Measurements from ENCODE around the gene ANKRD34B.
A peak's percentile ranks its signal among the peaks of the same experiment; 100 is the strongest.

Gene ANKRD34B

DNA sequence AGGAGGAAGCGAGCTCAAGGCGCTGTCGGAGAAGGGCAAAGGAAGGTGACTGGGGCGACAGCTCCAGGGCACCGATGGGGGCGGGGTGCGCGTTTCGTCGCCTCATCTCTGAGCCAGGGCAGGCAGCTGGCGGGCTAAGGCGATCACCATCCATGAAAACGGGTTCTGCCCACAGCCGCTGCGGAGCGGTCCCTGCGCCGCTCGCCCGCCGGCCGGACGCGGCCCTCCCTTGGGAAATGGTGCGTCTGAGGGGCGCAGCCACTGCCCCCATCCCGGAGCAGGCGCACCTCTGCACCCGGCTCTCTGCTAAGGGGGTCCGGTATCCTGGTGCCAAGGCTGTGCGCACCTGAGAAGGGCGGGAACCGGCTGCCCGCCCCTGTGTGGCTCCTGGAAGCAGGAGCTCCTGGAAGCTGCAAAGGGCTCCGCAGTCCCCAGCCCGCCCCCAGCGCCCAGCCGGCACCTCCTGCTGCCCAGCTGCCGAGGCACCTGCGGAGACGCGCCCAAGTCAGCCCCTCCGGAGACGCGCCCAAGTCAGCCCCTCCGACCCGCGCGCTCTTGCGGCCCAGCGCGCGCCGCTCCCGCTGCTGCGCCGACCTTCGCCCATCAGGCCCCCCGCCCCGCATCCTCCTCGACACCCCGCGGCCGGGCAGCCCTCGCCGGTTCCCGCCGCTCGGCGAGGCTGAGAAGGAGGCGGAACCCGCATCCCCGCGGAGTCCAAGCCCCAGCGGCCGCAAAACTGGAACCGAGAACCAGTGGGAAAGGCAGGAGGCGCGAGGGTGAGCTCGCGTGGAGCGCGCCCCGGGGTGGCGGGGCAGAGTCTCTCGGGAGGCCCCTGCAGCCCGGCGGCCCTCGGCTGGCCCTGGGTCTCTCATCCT lies 757 bp downstream of the ANKRD34B start:
- DNase-seq: no peak

DNA sequence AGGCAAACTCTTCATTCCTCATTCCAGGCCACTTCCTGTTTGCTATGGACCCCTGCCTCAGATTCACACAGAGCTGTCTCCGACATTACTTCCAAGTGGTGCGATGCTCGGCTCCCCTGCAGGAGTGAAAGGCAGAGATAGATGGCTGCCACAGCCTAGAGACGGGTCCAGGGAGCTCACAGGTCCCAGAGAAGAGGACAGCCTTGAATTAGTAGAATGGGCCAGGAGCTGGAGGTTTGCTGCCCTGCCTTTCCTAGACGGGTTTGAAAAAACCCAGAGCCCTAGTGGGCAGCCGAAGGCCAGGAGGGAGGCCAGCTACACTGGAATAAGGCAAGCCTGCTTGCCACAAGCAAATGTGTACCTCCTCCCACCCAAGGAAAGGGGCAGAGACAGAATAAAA lies 1.8 kb downstream of the ANKRD34B start:
- no peak for DNase-seq

DNA sequence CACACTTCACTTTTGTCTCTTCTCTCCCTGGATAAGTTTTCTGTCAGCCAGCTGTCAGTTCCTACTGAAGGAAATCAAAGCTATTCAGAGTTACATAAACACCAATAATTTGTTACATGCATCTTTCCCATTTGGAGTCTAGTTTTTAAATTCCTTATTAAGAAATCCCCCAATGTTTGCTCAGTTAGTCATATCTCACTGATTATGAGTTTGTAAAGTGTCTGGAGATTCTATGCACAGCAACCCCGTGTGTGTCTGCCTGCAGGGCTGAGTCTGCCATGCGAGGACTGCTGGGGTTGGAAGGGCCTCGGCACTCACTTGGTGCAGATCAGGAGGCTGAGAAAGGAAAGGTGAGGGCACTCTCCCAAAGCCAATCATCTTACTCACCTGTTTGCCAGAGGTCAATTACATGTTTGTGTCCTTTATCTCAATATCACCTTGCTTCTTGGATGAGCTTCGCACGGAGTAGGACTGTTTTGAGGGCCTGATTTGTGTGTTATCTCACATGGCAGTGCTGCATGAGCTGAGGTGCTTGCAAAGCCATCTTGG lies 3.3 kb downstream of the ANKRD34B start:
- DNase-seq: no peak

DNA sequence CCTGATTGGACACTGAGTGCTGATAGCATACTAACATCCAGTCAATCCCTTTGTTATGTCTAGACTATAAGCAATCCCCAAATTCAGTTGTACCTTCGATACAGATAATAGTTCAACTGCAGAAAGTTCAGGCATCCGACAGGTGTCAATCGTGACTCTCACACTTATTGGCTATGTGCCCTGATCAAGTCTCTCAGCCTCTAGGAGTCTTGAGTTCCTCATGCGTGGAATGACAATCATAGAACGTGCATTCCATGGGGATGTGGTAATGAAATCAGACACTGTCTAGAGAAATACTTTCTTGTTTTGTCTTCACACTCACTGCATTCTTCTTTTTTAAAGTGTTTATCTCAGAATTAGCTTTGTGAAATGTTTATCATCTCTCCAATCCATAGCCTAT lies 4.8 kb downstream of the ANKRD34B start:
- DNase-seq: no peak

DNA sequence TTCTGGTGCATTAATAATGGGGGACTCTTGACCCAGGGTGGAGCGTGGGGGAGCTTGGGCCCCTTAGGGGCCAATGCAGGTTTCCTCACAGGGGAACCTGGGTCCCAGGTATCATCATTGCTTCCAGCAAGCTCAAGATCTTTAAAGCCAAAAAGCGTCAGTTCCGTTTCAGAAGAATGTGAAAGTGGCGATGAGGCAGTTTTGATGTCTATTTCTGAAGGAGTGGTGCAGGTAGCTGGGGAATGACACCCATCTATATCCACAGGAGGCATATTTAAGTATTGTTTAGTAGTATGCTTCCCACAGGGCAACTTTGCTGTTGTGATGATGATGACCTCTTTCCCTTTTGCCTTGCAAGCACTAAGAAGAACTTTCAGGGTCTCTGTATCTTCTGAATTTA lies 10.8 kb downstream of the ANKRD34B start:
- no peak for DNase-seq

DNA sequence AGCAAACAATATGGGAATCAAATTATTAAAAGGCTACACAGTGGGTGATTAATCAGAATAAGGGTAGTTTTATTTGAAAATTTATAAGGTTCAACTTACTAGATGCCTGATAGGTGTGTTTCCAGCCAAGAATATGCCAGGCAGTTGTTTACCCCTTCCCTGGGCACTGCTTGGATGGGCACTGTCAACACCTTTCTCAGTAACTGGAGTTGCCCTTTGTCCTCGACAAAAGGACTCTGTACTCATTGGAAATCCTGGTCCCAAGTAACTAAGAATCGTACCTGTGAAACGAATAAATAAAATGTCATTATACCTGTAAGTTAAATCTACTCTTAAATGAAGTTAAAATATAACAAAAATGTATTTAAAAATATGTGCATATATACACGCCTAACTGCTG lies 15.0 kb downstream of the ANKRD34B start:
- no peak for DNase-seq

DNA sequence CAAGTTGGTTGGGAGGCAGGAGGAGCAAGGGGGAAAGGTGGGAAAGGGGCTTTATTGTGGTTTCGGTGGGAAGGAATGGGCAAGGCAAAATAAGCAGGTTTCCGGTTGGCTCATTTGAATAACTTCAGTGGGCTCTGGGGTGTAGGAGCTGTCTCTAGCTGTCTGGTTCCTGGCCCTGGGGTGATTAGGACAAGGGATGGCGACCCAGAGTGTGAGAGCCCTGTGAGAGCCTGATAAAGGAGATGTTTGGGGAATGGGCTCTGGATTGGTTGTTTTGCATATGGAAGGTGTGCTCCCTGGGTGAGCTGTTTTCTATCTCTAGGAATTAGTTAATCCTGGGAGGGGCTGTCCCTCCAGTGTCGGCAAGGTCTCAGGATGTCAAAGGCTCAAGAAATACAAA lies 15.4 kb downstream of the ANKRD34B start:
- DNase-seq: no peak

DNA sequence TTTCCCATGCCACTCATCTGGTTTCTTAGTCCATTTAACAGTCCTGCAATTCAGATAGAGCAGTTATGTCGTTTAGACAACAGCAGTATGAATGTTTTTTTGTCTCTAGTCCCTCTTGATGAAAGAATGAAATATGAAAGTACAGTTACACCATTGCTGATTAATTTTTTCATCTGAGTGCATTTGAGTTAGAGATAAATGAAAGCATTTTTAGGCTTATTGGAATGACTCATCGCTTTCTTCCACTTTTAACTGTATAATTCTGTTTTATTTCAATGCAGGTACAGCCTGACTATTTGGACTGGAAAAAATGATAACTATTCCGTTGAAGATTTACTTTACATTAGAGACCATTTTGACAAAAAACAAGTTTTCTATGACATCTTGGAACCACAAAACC lies 28.7 kb downstream of the ANKRD34B start:
- DNase-seq: no peak

DNA sequence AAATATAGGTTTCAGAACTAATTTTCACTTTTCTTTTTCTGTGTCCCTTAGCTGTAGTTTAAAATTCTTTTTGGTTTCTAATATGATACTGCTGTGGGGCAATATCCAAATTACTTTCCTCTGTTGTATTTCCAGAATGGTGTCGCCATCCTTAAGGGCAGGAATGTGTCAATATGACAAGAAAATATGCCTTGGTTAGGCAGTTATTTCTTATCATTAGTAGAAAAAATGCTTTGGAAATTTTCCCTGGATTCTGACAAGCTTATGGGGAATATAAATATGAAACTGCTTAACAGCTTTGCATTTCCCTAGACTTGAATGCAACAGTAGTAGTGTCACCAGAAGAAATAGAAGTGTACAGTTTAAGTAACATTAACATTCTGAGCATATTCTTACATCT lies 29.4 kb downstream of the ANKRD34B start:
- no peak for DNase-seq

DNA sequence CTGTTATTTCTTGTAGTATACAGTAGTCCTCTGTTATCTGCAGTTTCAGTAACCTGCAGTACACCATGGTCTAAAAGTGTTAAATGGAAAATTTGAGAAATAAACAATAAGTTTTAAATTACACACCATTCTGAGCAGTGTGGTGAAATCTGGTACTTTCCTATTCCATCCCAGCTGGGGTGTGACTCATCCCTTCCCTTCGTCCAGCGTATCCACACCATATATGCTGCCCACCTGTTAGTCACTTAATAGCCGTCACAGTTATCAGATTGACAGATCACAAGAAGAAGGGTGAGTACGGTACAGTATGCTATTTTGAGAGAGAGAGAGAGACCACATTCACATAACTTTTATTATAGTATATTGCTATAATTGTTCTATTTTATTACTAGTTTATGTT lies 53.3 kb downstream of the ANKRD34B start:
- peak; percentile 55 to 77 for DNase-seq

DNA sequence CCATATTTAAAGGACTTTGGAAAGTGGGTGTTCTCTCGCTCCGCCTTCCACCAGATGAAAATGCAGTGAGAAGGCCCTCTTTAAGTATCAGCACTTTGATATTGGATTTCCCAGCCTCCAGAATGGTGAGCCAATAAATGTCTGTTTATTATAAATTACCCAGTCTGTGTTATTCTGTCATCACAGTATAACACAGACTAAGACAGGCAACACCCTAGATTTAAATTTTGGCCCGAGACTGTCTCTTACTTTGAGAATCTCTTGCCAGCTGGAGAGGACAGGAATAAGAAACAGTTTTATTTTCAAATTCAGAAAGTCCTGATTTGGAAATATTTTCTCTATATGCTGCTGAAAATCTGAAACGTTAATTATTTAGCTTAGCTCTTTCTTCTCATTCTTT lies 60.7 kb downstream of the ANKRD34B start:
- no peak for DNase-seq

DNA sequence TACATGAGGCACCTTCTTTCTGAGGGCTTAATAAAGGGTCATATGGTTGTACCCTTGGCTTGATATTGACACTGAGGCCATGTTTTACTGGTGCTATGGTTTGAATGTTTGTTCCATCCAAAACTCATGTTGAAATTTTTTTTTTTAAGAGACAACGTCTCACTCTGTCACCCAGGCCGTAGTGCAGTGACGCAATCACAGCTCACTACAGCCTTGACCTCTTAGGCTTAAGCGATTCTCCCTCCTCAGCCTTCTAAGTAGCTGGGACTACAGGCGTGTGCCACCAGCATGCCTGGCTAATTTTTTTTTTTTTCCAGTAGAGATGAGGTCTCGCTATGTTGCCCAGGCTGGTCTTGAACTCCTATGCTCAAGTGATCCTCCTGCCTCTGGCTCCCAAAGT lies 61.2 kb downstream of the ANKRD34B start:
- DNase-seq: no peak

DNA sequence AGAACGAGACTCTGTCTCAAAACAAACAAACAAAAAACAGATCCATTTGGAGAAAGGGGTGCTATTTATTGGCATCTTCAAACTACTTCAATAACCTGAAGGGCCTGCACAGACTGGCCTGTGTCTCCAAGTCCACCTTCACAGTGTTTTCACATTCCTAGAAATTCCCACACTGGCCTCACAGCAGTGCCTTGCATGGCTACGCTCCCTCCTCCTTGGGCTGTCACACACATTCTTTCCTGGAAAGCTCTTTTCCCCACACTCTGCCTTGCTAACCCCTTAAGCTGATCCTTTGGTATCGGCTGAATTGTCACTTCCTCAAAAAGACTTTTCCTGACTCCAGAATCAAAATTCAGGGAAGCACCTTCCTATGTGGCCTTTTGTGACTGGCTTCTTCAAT lies 62.4 kb downstream of the ANKRD34B start:
- DNase-seq: no peak
